ENCODE measurements around the gene MAGEB4. TPM values are rescaled to one million over a fixed set of nuclear protein-coding genes. Genes with fewer than 3 reads are reported as not detected.
"Not testable (repeated sequence)": the region's sequence is repeated elsewhere in the genome, so short reads cannot be mapped to it uniquely, and the experiment has no call there.

Gene MAGEB4
- total RNA-seq (not detected in 2 replicates), polyA plus RNA-seq (not detected in 2 replicates)

GRCh38 chrX:30241724-30242415 lies at the start of gene MAGEB4:
Gene MAGEB4, plus strand, starts transcription at chrX:30242000. Its CDS starts 136 bp downstream, at chrX:30242136.
- H3K36me3 ChIP-seq (replicated peaks; ENCODE audit: insufficient read depth, low read depth) = no peaks in the 10 kb centered on the region
- H4K20me1 ChIP-seq (ENCODE audit: insufficient read depth, poor library complexity, severe bottlenecking) = no peaks in the 10 kb centered on the region
- H3K27ac ChIP-seq = no peak within 1 kb of the TSS
- H3K79me2 ChIP-seq = no peaks in the 10 kb centered on the region
- no peaks in the 10 kb centered on the region for H3K9me3 ChIP-seq (ENCODE audit: low read depth)
- H3K9me2 ChIP-seq (replicated peaks; ENCODE audit: insufficient read depth) = no peaks in the 10 kb centered on the region
- H3K27me3 ChIP-seq = no peaks in the 10 kb centered on the region
- DNase-seq (ENCODE audit: low spot score) = no peak
- no peak within 1 kb of the TSS for H2AFZ ChIP-seq
- WGBS (ENCODE audit: low lambda C conversion rate, missing lambda C conversion rate) = 84% methylated on average over 10 of the region's 10 CpGs
- TF ChIP-seq EZH2 (IDR thresholded peaks at IDR 0.05; ENCODE audit: borderline replicate concordance) (no peak), EZH2phosphoT487 (IDR thresholded peaks at IDR 0.05; ENCODE audit: low read depth, severe bottlenecking, unreplicated experiment) (no peak), CTCF (IDR thresholded peaks at IDR 0.05; ENCODE audit: poor library complexity) (no peak)
- no peak within 1 kb of the TSS for H3K4me2 ChIP-seq
- H3K4me1 ChIP-seq (ENCODE audit: insufficient read depth) = no peaks in the 10 kb centered on the region
- no peak within 1 kb of the TSS for H3K4me3 ChIP-seq

GRCh38 chrX:30193910-30194309 lies 47.9 kb upstream of the MAGEB4 start:
- not testable (repeated sequence) for DNase-seq (ENCODE audit: low spot score); H3K27ac ChIP-seq; H3K4me1 ChIP-seq (ENCODE audit: insufficient read depth); H3K9me2 ChIP-seq (replicated peaks; ENCODE audit: insufficient read depth); H4K20me1 ChIP-seq (ENCODE audit: insufficient read depth, poor library complexity, severe bottlenecking); H3K9me3 ChIP-seq (ENCODE audit: low read depth); H3K4me3 ChIP-seq; H3K36me3 ChIP-seq (replicated peaks; ENCODE audit: insufficient read depth, low read depth); H2AFZ ChIP-seq; H3K27me3 ChIP-seq; H3K4me2 ChIP-seq; H3K79me2 ChIP-seq
- 72% methylated on average over 6 of the region's 6 CpGs for WGBS (ENCODE audit: low lambda C conversion rate, missing lambda C conversion rate)

GRCh38 chrX:30196322-30196721 lies 45.5 kb upstream of the MAGEB4 start:
- Histone ChIP-seq H3K36me3 (replicated peaks; ENCODE audit: insufficient read depth, low read depth) (no peaks in the 10 kb centered on the region), H3K9me3 (ENCODE audit: low read depth) (no peaks in the 10 kb centered on the region), H3K27me3 (no peaks in the 10 kb centered on the region), H2AFZ (no peak overlapping the region), H3K4me3 (no peak overlapping the region), H4K20me1 (ENCODE audit: insufficient read depth, poor library complexity, severe bottlenecking) (no peaks in the 10 kb centered on the region), H3K9me2 (replicated peaks; ENCODE audit: insufficient read depth) (no peaks in the 10 kb centered on the region), H3K79me2 (no peaks in the 10 kb centered on the region), H3K4me2 (no peak overlapping the region), H3K27ac (no peak overlapping the region), H3K4me1 (ENCODE audit: insufficient read depth) (no peaks in the 10 kb centered on the region)
- peak; percentile 37 for DNase-seq (ENCODE audit: low spot score)
- TF ChIP-seq CTCF (IDR thresholded peaks at IDR 0.05; ENCODE audit: poor library complexity) = peak; percentile 42
- no peak for TF ChIP-seq EZH2 (IDR thresholded peaks at IDR 0.05; ENCODE audit: borderline replicate concordance)
- 27% methylated on average over 1 of the region's 1 CpG for WGBS (ENCODE audit: low lambda C conversion rate, missing lambda C conversion rate)

GRCh38 chrX:30212172-30212571 lies 29.6 kb upstream of the MAGEB4 start:
- Histone ChIP-seq H3K27ac (no peak overlapping the region), H3K36me3 (replicated peaks; ENCODE audit: insufficient read depth, low read depth) (no peaks in the 10 kb centered on the region), H3K4me3 (no peak overlapping the region), H3K4me2 (no peak overlapping the region), H3K79me2 (no peaks in the 10 kb centered on the region), H4K20me1 (ENCODE audit: insufficient read depth, poor library complexity, severe bottlenecking) (no peaks in the 10 kb centered on the region), H2AFZ (no peak overlapping the region), H3K27me3 (no peaks in the 10 kb centered on the region), H3K9me2 (replicated peaks; ENCODE audit: insufficient read depth) (no peaks in the 10 kb centered on the region), H3K4me1 (ENCODE audit: insufficient read depth) (no peaks in the 10 kb centered on the region), H3K9me3 (ENCODE audit: low read depth) (no peaks in the 10 kb centered on the region)
- DNase-seq (ENCODE audit: low spot score) = no peak
- TF ChIP-seq EZH2phosphoT487 (IDR thresholded peaks at IDR 0.05; ENCODE audit: low read depth, severe bottlenecking, unreplicated experiment) (no peak), EZH2 (IDR thresholded peaks at IDR 0.05; ENCODE audit: borderline replicate concordance) (no peak), CTCF (IDR thresholded peaks at IDR 0.05; ENCODE audit: poor library complexity) (no peak)
- WGBS (ENCODE audit: low lambda C conversion rate, missing lambda C conversion rate) = 65% methylated on average over 2 of the region's 2 CpGs
